GM13976 (cell line): Measurements from ENCODE around the gene ZNF750.

ENCODE experiments used
- DNase-seq: peaks from one replicate; pipeline ENCODE4 v3.0.0; 2012; ENCODE audit warnings: low spot score
- CTCF ChIP-seq: IDR thresholded peaks from 2 replicates; pipeline ENCODE4 v1.5.1; 2012; ENCODE audit warnings: borderline replicate concordance, mild to moderate bottlenecking; ENCODE audit not compliant: insufficient read depth; ENCODE audit errors: extremely low read depth, missing control alignments, control extremely low read depth
- in situ Hi-C: fragments of 300-500 bp; cut with MboI; formaldehyde crosslinking; loops from one replicate; pipeline ENCODE4 v1.12.0; 2022; ENCODE audit warnings: low sequenced_read_pairs, mixed read lengths, inconsistent platforms; ENCODE audit not compliant: unreplicated experiment

ZNF750 gene

DNA sequence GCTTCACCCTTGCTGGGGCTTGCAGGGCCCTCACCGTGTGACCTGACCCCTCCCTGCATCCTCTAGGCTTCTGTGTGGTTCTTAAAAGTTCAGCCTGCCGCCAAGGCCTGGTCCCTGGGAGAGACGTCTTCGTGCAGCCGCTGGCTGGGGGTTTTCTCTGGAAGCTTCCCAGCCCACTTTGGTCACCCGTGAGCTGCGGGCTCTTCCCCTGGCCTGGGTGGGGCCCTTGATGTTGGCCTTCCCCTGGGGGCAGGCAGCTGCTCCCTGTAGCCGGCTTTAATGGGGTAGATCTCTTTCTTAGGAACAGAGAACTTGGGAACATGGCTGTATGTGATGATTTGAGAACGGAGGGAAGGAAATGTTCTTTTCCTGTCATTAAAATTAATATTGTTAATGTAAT, 32.7 kb downstream of the ZNF750 start:
- TF ChIP-seq CTCF: no peak
- in situ Hi-C loops: no loop called here
- DNase-seq: no peak

DNA sequence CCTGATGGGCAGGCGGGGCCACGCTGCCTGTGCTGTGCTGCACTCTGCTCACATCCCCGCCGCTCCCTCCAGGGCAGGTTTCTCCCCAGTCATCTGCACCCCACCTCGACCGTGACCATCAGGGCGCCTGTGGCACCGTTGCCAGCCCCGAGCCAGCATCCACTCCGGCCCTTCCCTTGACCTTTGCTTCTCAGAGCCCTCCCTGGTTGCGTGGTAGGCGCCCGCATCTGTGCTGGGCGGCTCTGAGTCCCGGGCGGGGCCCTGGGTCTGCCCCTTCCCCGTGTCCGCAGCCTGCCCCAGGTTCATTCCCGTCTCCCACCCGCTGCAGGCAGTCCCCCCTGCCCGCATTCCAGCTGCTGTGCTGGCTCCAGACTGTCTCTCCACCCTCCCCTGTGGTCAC, 33.2 kb downstream of the ZNF750 start:
- no peak for TF ChIP-seq CTCF
- in situ Hi-C loops: no loop called here
- no peak for DNase-seq

DNA sequence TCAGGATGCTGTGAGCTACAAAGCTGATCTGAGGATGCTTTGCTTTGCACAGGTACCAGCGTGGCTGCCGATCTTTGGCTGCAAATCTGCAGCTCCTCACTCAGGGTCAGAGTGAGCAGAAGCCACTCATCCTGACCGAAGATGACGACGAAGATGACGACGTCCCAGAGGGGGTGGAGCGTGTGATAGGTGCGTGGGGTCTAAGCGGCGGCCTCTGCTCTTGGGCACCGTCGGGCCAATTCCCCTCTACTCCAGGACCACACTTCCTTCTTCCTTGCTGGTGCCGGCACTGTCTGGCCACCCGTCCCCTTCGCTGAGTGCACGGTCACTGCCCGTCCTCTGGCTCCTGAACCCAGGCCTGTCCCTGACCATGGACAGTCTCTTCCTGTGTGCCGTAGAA, 34.0 kb downstream of the ZNF750 start:
- DNase-seq: no peak
- in situ Hi-C loops: no loop called here
- TF ChIP-seq CTCF: no peak

- DNase-seq: no peak
- in situ Hi-C loops: no loop called here
- TF ChIP-seq CTCF: no peak
Measured at GRCh38 chr17:82805254-82805653, 34.6 kb downstream of the ZNF750 start.

DNA sequence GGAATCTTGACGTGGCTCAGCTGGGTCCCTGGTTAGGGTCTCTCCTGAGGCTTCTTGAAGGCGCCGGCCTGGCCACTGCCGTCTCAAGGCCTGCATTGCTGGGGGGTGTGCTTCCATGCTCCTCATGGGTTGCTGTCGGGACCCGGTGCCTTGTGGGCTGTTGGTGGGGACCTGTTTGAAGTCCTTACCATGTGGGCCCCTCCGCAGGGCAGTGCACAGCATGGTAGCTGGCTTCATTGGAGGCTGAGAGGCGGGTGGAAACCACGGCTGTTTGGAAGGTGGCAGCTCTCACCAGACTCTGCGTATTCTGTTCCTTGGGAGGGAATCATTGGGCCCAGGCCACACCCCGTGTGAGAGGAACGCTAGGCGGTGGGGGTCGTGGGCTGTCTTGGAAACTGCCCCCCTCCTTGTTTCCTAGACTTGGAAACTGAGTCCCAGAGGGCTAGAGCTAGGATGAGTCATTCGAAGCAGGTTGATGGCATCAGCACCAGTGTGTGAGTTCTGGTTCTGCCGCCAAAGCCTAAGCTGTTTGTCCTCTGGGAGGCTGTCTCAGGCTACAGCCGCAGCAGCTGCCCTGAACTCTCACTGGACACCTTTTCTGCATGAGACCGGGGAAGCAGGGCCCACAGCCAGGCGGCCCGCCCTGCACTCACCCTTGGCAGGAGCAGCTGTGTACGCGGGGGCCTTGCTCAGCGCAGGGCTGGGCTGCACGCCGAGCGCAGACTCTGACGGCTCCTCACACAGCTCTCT, 35.2 kb downstream of the ZNF750 start:
- DNase-seq: no peak
- in situ Hi-C loops: no loop called here
- no peak for TF ChIP-seq CTCF

DNA sequence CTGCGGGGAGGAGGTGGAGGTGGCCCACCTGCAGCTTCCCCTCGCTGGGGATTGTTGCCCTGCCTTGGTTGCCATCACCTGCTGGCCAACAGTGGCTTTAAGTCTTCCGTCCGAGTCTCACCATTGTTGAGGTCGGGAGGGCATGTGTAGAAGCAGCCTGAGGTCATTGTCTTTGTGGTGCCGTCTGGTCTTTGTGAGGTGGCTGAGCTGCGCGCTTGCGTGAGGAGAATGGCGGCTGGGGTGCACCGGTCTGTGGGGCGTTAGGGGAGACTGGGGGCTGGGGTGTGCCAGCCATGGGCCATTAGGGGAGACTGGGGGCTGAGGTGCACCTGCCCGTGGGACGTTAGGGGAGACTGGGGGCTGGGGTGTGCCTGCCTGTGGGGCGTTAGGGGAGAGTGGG, 36.2 kb downstream of the ZNF750 start:
- no peak for DNase-seq
- TF ChIP-seq CTCF: no peak
- in situ Hi-C loops: no loop called here
